GM12864 (cell line): Measurements from ENCODE around the gene RBMS1.
"Not testable (repeated sequence)": the region's sequence is repeated elsewhere in the genome, so short reads cannot be mapped to it uniquely, and the experiment has no call there.

Source experiments
- DNase-seq: peaks from one replicate; pipeline ENCODE4 v3.0.0-alpha.2; 2011; ENCODE audit warnings: low read depth
- H3K4me3 ChIP-seq: 2 replicates; pipeline ENCODE4 v1.5.1; 2011; ENCODE audit warnings: mild to moderate bottlenecking, low read depth, low read length, control low read depth
- TF ChIP-seq, protein P1 (sequence below): IDR thresholded peaks from 2 replicates; pipeline ENCODE4 v1.5.1; 2011; ENCODE audit warnings: low read depth, mild to moderate bottlenecking, moderate library complexity, low read length, control low read depth, inconsistent platforms; ENCODE audit errors: missing control alignments

Gene RBMS1

DNA sequence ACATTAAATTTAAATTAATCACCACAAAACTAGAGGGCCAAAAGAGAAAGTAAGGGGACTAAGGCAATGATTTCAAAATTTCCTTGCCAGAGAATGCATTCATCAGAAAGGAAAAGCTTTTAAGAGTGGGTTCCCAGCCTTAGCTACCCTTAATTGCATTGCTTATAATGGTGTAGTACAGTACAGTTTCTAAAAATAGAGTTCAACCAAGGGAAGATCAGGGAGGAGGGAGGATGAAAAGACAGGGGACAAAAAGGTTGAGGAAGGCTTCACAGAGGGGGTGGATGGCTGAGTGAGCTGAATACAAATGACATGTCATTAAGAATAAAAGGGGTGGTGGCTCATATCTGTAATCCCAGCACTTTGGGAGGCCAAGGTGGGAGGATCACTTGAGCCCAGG lies 119.9 kb downstream of the RBMS1 start:
- TF ChIP-seq, protein P1, sequence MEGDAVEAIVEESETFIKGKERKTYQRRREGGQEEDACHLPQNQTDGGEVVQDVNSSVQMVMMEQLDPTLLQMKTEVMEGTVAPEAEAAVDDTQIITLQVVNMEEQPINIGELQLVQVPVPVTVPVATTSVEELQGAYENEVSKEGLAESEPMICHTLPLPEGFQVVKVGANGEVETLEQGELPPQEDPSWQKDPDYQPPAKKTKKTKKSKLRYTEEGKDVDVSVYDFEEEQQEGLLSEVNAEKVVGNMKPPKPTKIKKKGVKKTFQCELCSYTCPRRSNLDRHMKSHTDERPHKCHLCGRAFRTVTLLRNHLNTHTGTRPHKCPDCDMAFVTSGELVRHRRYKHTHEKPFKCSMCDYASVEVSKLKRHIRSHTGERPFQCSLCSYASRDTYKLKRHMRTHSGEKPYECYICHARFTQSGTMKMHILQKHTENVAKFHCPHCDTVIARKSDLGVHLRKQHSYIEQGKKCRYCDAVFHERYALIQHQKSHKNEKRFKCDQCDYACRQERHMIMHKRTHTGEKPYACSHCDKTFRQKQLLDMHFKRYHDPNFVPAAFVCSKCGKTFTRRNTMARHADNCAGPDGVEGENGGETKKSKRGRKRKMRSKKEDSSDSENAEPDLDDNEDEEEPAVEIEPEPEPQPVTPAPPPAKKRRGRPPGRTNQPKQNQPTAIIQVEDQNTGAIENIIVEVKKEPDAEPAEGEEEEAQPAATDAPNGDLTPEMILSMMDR, result no peak
- DNase-seq, result no peak
- no peak overlapping the region for H3K4me3 ChIP-seq

DNA sequence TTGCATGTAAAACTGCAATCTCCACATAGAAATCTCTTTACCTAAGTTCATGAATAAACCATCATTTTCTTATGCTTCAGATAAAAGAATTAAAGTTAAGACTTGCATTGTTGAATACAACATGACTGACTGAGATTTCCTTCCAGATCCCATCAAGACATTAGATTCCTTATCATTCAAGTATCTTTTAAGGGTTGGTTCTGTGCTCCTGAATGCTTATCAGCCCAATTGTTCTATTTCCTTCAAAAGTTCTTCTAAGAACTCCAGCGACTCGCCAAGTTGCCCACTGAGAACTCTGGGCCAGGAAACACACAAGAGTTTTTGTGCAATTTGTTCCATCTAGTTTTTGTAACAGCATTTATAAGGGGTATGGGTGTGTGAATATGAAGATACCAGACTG lies 120.3 kb downstream of the RBMS1 start:
- TF ChIP-seq, protein P1, result no peak
- DNase-seq, result no peak
- H3K4me3 ChIP-seq, result no peak overlapping the region

DNA sequence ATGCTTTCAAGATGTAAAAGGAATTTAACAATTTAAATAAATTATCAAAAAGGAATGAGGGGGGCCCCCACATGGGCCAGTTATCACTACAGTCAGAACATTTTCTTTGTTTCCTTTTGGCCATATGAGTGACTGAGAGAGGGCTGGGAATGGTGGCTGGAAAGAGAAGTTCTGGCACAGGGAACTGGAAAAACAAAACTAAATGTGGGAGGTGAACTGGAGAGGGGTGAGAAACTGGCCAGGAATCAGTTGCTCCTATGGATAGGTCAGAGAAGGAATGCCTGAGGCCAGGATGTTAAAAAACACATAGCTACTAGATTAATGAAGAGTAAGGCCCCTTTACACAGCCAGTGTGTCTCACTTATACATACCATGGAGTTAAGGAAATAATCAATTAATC lies 121.0 kb downstream of the RBMS1 start:
- DNase-seq, result no peak
- no peak overlapping the region for H3K4me3 ChIP-seq
- TF ChIP-seq, protein P1, result no peak

DNA sequence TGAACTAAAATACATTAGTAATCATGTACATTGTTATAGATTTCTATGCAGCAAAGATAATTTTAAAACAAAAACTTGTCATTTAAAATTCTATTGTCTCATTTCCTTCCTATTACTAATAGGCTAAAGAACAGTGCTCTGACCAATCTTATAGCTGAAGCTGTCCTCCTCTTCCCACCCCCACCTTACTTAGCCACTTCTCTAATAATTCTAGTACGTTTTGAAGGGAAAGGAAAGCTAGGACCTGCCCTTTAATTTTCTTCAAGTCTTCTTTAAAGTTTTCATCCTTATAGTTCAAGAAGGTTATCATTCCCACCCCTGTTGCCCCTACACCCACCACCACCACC lies 121.6 kb downstream of the RBMS1 start:
- TF ChIP-seq, protein P1, result no peak
- DNase-seq, result no peak
- no peak overlapping the region for H3K4me3 ChIP-seq

DNA sequence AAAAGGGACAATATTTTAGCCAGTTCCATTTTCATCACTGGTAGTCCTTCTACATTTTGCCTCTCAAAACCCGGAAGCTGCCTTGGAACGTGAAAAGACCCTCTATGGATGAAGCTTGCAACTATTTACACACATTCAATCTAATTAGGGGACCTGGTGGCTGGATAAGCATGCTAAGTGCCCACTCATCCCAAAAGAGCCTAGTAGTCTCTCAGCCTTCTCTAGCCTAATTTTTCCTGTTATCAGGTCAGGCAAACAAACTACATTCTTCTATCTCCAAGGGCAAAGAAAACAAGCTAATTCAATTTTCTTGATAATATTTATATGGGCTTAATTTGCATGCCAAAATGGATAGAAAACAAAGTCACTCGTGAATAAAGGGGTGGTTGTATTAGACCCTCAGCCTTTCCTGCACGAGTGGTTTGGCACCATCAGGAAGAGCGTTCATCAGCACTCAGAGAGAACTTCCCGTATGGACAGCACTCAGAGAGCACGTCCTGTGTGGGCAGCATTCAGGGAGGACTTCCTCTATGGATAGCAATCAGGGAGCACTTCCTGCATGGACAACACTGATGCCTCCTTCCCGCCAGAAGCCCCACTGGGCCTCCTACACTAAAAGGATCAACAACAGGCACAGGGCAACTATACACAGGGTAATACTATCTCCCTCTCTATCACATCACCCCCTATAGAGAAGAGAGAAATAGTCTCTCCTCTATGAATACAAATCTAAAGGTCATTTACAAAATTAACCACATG lies 122.2 kb downstream of the RBMS1 start:
- H3K4me3 ChIP-seq, result no peak overlapping the region
- TF ChIP-seq, protein P1, result no peak
- DNase-seq, result no peak

DNA sequence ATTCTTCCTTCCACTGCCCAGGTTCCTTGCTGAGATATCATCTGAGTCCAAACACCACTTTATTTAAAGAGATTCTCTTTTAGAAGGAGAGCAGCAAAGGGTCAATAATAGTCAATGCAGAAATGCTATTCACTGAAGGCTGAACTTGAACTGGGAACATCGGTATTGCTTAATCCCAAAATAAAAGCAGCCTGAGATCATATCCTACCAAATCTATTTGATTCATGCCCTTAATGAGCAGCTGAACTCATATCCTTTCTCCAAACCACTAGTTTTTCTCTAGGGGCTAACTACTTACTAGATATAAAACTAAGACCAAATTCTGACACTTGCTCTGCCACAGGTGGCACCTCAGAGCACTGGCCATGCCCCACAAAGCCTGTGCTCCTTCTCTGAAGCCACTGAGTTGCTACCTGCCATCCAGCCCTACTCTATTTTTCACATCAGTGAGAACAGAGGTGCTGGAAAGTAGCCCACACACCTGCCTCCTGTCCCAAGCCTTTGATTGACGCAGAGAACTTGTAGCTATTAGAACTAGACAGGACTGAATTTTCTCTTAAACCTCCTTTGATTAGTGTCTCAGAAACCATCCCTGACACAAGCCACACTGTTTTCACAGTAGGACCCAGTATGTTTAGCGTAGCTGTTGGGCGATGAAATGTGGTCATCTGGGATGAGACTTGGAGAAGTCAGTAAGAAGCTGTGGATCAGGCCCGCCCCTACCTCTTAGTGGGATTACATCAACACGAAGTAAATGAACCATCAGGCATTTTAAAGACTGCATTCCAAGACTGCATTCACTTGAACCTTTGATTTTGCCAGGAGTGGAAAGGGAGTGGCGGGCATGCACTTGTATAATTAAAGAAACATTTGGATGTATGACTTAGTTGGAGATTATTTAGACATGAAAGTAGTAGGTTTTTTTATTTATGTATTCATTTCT lies 124.3 kb downstream of the RBMS1 start:
- H3K4me3 ChIP-seq, result no peak overlapping the region
- TF ChIP-seq, protein P1, result no peak
- DNase-seq, result no peak

DNA sequence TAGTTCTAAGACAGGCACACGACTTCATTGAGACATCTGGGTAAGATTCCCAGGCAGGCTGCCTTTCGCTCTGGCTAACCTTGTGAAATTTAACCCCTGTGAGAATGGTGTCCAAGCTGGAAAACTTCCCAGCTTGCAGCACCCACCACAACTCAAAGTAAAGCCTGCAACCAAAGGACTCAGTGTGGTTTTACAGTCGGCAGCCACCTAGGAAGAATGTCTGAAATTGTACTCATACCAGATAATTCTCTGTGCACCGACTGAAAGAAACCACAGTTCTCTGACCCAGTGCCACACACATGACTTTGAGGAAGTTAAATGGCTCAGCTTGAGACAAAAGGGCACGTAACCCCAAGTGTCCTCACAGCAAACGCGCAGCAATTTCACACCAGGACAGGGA lies 125.7 kb downstream of the RBMS1 start:
- TF ChIP-seq, protein P1, result no peak
- no peak overlapping the region for H3K4me3 ChIP-seq
- no peak for DNase-seq

DNA sequence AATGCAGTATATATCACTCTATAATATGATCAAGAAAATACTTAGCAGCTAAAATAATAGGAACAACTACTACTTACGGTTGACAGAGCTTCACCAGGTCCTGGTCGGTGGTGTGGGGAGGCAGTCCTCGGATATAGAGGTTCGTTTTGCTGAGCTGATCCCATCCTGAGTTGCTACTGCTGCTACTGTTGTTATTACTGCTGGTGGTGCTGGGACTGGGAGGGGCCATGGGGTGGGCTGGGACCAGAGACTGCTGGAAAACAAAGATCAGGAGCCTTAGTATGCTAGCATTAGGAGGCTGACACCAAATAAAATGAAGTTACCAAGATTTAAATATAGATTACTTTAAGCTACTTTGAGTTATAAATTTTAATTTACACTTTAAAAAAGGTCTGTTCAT lies 126.5 kb downstream of the RBMS1 start:
- DNase-seq, H3K4me3 ChIP-seq: not testable (repeated sequence)
